HL-60 (cell line): ENCODE results near the gene PIK3R2.

Source experiments
- GABPA ChIP-seq: IDR thresholded peaks from 2 replicates; pipeline ENCODE4 v1.6.1; 2012; ENCODE audit warnings: low read depth
- POLR2AphosphoS5 ChIP-seq: IDR thresholded peaks from 2 replicates; pipeline ENCODE4 v1.6.1; 2012; ENCODE audit warnings: low read depth
- TF ChIP-seq, protein P1 (sequence below): IDR thresholded peaks from one replicate; pipeline ENCODE4 v1.5.1; 2011; ENCODE audit warnings: low read length, control low read depth, inconsistent platforms; ENCODE audit not compliant: insufficient read depth
- TF ChIP-seq, protein P2 (sequence below): IDR thresholded peaks from 2 replicates; pipeline ENCODE4 v1.6.1; 2012; ENCODE audit warnings: low read depth; ENCODE audit not compliant: insufficient replicate concordance

DNA sequence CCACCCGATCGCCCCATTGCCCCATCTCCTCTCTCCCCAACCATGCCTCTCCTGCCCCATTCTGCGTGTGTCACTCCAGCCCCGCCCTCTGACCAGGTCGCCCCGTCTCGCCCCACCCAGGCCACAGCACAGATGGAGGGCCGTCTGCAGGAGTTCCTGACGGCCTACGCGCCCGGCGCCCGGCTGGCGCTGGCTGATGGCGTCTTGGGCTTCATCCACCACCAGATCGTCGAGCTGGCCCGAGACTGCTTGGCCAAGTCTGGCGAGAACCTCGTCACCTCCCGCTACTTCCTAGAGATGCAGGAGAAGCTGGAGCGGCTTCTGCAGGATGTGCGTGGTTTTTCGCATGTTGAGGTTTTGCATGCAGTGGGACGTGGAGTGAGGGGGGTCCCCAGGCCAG, 29.1 kb upstream of the PIK3R2 start:
- TF ChIP-seq, protein P1, sequence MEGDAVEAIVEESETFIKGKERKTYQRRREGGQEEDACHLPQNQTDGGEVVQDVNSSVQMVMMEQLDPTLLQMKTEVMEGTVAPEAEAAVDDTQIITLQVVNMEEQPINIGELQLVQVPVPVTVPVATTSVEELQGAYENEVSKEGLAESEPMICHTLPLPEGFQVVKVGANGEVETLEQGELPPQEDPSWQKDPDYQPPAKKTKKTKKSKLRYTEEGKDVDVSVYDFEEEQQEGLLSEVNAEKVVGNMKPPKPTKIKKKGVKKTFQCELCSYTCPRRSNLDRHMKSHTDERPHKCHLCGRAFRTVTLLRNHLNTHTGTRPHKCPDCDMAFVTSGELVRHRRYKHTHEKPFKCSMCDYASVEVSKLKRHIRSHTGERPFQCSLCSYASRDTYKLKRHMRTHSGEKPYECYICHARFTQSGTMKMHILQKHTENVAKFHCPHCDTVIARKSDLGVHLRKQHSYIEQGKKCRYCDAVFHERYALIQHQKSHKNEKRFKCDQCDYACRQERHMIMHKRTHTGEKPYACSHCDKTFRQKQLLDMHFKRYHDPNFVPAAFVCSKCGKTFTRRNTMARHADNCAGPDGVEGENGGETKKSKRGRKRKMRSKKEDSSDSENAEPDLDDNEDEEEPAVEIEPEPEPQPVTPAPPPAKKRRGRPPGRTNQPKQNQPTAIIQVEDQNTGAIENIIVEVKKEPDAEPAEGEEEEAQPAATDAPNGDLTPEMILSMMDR: no peak
- no peak for TF ChIP-seq POLR2AphosphoS5
- TF ChIP-seq, protein P2, sequence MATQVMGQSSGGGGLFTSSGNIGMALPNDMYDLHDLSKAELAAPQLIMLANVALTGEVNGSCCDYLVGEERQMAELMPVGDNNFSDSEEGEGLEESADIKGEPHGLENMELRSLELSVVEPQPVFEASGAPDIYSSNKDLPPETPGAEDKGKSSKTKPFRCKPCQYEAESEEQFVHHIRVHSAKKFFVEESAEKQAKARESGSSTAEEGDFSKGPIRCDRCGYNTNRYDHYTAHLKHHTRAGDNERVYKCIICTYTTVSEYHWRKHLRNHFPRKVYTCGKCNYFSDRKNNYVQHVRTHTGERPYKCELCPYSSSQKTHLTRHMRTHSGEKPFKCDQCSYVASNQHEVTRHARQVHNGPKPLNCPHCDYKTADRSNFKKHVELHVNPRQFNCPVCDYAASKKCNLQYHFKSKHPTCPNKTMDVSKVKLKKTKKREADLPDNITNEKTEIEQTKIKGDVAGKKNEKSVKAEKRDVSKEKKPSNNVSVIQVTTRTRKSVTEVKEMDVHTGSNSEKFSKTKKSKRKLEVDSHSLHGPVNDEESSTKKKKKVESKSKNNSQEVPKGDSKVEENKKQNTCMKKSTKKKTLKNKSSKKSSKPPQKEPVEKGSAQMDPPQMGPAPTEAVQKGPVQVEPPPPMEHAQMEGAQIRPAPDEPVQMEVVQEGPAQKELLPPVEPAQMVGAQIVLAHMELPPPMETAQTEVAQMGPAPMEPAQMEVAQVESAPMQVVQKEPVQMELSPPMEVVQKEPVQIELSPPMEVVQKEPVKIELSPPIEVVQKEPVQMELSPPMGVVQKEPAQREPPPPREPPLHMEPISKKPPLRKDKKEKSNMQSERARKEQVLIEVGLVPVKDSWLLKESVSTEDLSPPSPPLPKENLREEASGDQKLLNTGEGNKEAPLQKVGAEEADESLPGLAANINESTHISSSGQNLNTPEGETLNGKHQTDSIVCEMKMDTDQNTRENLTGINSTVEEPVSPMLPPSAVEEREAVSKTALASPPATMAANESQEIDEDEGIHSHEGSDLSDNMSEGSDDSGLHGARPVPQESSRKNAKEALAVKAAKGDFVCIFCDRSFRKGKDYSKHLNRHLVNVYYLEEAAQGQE: no peak
- TF ChIP-seq GABPA: no peak
